ENCODE results near the gene STIM2.

Gene STIM2

DNA sequence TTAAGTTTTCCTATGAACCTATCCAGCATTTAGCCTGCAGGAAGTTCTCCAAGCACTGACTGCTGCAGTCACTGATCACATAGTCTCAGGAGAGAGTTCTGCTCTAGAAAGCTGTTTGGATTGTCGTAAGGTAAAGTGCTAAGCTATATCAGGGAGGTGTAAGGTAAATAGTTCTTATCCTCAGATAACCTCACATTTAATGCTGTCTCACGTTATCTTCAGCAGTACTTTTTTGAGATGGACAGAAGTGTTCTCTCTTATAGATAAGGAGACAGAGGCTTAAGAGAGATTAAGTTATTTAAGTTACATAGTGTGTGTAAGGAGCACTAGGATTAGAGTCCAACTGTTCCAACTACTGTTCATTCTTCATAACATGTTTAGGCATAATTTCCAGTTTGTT is 77.9 kb downstream of the STIM2 start:
- H3K27ac ChIP-seq: no peak overlapping the region
- TF ChIP-seq, protein P1, sequence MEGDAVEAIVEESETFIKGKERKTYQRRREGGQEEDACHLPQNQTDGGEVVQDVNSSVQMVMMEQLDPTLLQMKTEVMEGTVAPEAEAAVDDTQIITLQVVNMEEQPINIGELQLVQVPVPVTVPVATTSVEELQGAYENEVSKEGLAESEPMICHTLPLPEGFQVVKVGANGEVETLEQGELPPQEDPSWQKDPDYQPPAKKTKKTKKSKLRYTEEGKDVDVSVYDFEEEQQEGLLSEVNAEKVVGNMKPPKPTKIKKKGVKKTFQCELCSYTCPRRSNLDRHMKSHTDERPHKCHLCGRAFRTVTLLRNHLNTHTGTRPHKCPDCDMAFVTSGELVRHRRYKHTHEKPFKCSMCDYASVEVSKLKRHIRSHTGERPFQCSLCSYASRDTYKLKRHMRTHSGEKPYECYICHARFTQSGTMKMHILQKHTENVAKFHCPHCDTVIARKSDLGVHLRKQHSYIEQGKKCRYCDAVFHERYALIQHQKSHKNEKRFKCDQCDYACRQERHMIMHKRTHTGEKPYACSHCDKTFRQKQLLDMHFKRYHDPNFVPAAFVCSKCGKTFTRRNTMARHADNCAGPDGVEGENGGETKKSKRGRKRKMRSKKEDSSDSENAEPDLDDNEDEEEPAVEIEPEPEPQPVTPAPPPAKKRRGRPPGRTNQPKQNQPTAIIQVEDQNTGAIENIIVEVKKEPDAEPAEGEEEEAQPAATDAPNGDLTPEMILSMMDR (IDR thresholded peaks at IDR 0.05): no peak
- TF ChIP-seq ZFX (IDR thresholded peaks at IDR 0.05; ENCODE audit: borderline replicate concordance): no peak

GRCh38 chr4:26941951-26942350 is 81.3 kb downstream of the STIM2 start:
- TF ChIP-seq ZFX (IDR thresholded peaks at IDR 0.05; ENCODE audit: borderline replicate concordance): no peak
- TF ChIP-seq, protein P1 (IDR thresholded peaks at IDR 0.05): no peak
- H3K27ac ChIP-seq: no peak overlapping the region

DNA sequence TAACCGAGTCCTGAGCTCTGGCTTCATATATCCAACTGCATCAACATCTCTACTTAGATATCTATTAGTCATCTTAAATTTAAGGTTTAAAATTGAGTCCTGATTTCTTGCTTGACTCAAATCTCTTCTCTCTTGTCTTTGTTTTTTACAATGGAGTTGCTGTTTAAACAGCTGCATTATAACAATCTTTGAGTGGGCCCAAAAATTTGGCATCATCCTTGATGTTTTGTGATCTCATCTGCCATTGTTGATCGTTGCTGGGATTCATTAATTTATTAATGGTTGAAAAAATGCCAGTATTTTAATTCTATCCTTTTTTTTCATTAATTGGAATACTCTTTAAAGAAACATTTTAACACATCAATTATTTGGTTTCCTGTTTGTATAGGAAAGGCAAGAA is 82.2 kb downstream of the STIM2 start:
- no peak overlapping the region for H3K27ac ChIP-seq
- TF ChIP-seq, protein P1 (IDR thresholded peaks at IDR 0.05): no peak
- TF ChIP-seq ZFX (IDR thresholded peaks at IDR 0.05; ENCODE audit: borderline replicate concordance): no peak

GRCh38 chr4:26943391-26943790 is 82.8 kb downstream of the STIM2 start:
- TF ChIP-seq, protein P1 (IDR thresholded peaks at IDR 0.05): no peak
- no peak for TF ChIP-seq ZFX (IDR thresholded peaks at IDR 0.05; ENCODE audit: borderline replicate concordance)
- H3K27ac ChIP-seq: no peak overlapping the region

DNA sequence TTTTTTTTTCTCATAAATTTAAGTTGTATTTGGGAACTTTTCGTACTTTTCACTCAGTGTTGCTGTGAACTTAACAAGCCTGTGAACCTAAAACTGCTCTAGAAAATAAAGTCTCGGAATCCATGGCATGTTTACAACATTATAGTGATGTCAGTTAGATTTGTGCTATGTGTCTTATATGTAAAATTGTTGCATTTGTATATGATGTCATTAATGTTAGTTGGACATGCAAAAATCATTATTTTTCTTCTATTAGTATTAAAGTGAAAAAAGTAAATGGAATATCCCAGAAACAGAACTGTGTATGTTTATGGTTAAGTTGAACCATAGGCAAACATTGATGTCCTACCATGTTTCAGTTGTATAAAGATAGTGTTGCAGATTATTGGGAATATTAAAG is 85.2 kb downstream of the STIM2 start:
- TF ChIP-seq ZFX (IDR thresholded peaks at IDR 0.05; ENCODE audit: borderline replicate concordance): no peak
- TF ChIP-seq, protein P1 (IDR thresholded peaks at IDR 0.05): no peak

GRCh38 chr4:26947318-26947717 is 86.7 kb downstream of the STIM2 start:
- TF ChIP-seq, protein P1 (IDR thresholded peaks at IDR 0.05): no peak
- TF ChIP-seq ZFX (IDR thresholded peaks at IDR 0.05; ENCODE audit: borderline replicate concordance): no peak
- no peak overlapping the region for H3K27ac ChIP-seq

More for the DNA sequence above, 85.2 kb downstream of the STIM2 start:
- no peak overlapping the region for H3K27ac ChIP-seq

GRCh38 chr4:26950446-26950845 is 89.8 kb downstream of the STIM2 start:
- no peak for TF ChIP-seq ZFX (IDR thresholded peaks at IDR 0.05; ENCODE audit: borderline replicate concordance)
- TF ChIP-seq, protein P1 (IDR thresholded peaks at IDR 0.05): no peak
- H3K27ac ChIP-seq: no peak overlapping the region

All from 22Rv1 (cell line).